ENCODE results near the gene EIF1AD. TPM values are rescaled to one million over a fixed set of nuclear protein-coding genes. Genes with fewer than 3 reads are reported as not detected.

EIF1AD gene, protein sequence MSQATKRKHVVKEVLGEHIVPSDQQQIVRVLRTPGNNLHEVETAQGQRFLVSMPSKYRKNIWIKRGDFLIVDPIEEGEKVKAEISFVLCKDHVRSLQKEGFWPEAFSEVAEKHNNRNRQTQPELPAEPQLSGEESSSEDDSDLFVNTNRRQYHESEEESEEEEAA
- total RNA-seq = 34.0 to 37.0 TPM (median 34.2 TPM) in 3 replicates

DNA sequence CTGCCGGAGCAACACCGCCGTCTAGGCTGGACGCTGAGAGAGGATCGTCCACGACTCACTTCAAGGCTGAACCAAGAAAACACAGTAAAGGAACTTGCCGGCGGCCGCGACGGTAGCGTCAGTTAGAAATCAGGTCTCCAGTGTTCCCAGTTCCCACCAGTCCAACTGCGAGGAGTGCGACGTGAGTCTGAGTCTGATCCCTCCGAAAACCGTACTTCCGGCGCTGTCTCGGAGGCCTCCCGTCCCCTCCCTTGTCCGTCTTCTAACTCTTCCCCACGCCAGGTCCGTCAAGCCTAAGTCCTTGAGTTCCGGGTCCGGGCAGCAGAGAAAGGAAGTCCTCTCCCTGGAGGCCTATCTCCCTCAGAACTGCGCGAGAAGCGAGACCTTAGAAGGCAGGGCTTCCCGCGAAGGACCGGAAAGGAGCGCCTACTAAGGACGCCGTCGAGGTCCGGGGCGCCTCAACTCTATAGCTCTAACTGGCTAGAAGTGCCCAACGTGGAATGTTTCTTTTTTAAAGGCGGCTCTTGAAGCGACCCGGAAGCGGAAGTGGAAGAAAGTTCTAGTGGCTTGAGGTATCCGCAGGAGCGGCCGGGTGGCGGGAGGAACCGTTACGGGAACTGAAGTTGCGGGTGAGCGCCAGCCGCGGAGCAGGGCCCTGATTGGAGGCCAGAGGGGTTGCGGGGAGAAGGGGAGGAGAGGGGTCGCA, at the start of gene EIF1AD, which contains the start of gene BANF1:
Gene EIF1AD, minus strand, starts transcription at position 216 of the 706 bp plus-strand sequence. CDS start 1,768 bp downstream, outside the sequence.
Gene BANF1, plus strand, starts transcription at position 562 of the 706 bp plus-strand sequence. CDS start 748 bp downstream, outside the sequence.
- H3K9me3 Mint-ChIP-seq = no peaks in the 10 kb centered on the region
- peak within 1 kb of the TSS; percentile 97 for H3K4me3 Mint-ChIP-seq
- H3K36me3 Mint-ChIP-seq = peaks cover 17% of the 10 kb centered on the region
- peak within 1 kb of the TSS; percentile 100 for H3K27ac Mint-ChIP-seq
- H3K4me1 Mint-ChIP-seq = peaks cover 23% of the 10 kb centered on the region
- H3K27me3 Mint-ChIP-seq (ENCODE audit: low read depth) = no peaks in the 10 kb centered on the region
- TF ChIP-seq, protein P1, sequence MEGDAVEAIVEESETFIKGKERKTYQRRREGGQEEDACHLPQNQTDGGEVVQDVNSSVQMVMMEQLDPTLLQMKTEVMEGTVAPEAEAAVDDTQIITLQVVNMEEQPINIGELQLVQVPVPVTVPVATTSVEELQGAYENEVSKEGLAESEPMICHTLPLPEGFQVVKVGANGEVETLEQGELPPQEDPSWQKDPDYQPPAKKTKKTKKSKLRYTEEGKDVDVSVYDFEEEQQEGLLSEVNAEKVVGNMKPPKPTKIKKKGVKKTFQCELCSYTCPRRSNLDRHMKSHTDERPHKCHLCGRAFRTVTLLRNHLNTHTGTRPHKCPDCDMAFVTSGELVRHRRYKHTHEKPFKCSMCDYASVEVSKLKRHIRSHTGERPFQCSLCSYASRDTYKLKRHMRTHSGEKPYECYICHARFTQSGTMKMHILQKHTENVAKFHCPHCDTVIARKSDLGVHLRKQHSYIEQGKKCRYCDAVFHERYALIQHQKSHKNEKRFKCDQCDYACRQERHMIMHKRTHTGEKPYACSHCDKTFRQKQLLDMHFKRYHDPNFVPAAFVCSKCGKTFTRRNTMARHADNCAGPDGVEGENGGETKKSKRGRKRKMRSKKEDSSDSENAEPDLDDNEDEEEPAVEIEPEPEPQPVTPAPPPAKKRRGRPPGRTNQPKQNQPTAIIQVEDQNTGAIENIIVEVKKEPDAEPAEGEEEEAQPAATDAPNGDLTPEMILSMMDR (IDR thresholded peaks at IDR 0.05; ENCODE audit: unreplicated experiment) = no peak
- DNase-seq (ENCODE audit: low spot score in 2 of 2, unreplicated experiment in 2 of 2) = peak; percentile 72 to 90

DNA sequence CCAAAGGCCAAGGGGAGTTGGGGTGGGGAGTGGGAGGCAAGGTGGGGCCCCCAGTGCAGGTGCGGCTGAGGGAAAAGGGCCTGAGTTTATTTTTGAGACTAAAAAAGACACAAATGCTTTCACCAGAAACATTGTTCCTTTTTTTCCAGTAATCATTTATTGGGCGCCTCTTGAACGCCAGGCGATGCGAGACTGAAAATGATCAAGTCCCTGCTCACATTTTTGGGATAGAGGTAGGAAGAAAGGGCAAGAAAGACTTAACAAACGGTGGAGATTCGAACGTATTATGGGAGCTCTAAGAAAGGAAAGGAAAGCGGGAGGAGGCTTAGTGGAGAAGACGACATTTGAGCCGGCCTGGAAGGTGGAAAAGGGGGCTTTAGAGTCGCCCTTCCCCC, 49.4 kb upstream of the EIF1AD start:
- Mint-ChIP-seq H3K4me1 (peaks cover 46% of the 10 kb centered on the region), H3K27me3 (ENCODE audit: low read depth) (peaks cover 4% of the 10 kb centered on the region), H3K4me3 (peak overlapping the region; percentile 99), H3K27ac (peak overlapping the region; percentile 98), H3K9me3 (no peaks in the 10 kb centered on the region), H3K36me3 (peaks cover 9% of the 10 kb centered on the region)
- TF ChIP-seq, protein P1 (IDR thresholded peaks at IDR 0.05; ENCODE audit: unreplicated experiment) = no peak
- DNase-seq (ENCODE audit: low spot score in 2 of 2, unreplicated experiment in 2 of 2) = no peak

DNA sequence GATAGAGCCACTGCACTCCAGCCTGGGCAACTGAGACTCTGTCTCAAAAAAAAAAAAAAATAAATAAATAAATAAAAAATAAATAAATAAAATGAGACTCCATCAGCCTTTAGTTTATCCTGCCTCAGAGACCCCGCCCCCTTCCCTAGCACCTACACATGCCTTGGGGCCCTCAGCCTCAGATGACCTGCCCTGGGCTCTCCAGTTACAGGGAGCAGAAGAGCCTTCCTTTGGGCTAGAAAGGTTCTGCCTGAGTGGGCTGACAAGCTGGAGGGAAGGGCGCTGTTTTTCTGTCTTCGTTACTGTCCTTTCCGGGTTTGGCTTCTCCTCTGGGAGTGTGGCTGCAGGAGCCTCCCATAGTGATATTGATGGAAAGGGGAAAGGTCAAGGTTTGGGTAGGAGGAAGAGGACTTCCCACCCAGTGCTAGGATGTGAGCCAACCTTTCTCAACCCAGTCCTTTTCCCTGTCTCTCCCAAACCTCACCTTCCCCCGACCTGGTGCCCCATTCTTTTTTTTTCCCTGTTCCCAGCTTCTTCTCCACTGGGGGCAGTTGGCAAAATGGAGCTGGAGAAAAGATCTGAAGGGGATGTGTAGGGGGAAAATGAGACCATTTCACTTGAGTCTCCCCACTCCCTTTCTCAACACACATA, 48.7 kb upstream of the EIF1AD start:
- Mint-ChIP-seq H3K27ac (peak overlapping the region; percentile 98), H3K9me3 (no peaks in the 10 kb centered on the region), H3K4me1 (peaks cover 46% of the 10 kb centered on the region), H3K27me3 (ENCODE audit: low read depth) (peaks cover 4% of the 10 kb centered on the region), H3K4me3 (peak overlapping the region; percentile 99), H3K36me3 (peaks cover 9% of the 10 kb centered on the region)
- DNase-seq (ENCODE audit: low spot score in 2 of 2, unreplicated experiment in 2 of 2) = no peak
- TF ChIP-seq, protein P1 (IDR thresholded peaks at IDR 0.05; ENCODE audit: unreplicated experiment) = no peak

DNA sequence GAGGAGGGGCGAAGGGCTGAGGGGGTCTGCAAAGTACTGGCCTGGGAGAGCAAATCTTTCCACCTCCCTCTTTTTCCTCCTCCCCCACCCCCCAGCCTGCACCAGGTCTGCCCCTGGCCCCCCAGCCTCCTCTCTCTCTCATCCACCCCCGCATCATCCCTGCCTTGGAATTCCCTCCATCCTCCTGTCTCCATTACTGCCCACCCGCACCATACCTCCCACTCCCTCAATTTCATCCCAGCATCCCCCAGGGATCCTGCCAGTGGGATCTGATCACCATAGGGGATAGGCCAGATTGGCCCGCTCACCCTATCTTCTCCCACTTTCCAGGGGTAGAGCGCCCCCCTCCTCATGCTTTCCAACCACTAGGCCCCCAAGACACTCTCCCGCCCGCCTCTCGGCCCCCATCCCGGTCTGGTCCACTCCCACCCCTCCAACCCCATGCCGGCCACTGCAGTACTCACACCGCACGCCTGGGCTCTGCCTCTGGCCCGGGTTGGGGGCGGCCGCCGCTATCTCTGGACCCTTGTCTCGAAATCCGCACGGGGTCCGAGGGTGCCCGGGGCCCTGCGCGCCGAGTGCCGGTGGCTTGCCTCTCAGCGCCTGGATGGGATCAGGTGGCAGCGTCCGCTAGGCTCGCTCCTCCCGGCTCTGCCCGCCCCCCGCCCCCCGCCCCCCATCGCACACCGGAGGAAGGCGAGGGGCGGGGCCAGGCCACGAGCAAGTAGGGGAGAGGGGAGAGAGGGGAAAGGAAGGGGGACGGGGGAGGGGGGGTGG, 46.8 kb upstream of the EIF1AD start, which contains the start of gene GAL3ST3:
Gene GAL3ST3, minus strand, starts transcription at position 615 of the 777 bp plus-strand sequence. CDS start 3,746 bp downstream, outside the sequence.
- DNase-seq (ENCODE audit: low spot score in 2 of 2, unreplicated experiment in 2 of 2) = no peak
- H3K27me3 Mint-ChIP-seq (ENCODE audit: low read depth) = peaks cover 4% of the 10 kb centered on the region
- TF ChIP-seq, protein P1 (IDR thresholded peaks at IDR 0.05; ENCODE audit: unreplicated experiment) = no peak
- no peaks in the 10 kb centered on the region for H3K9me3 Mint-ChIP-seq
- H3K4me3 Mint-ChIP-seq = peak within 1 kb of the TSS; percentile 61
- H3K4me1 Mint-ChIP-seq = peaks cover 45% of the 10 kb centered on the region
- no peak within 1 kb of the TSS for H3K27ac Mint-ChIP-seq
- H3K36me3 Mint-ChIP-seq = no peaks in the 10 kb centered on the region

Measured in mesothelial cell of epicardium (in vitro differentiated cells).